HepG2 (cell line): ENCODE results near the gene POU2AF3. TPM values are rescaled to one million over a fixed set of nuclear protein-coding genes. Genes with fewer than 3 reads are reported as not detected.
A peak's percentile ranks its signal among the peaks of the same experiment; 100 is the strongest.

Experiments used
- ATAC-seq: fragments of 200-7000 bp; cut with Tn5 transposase; 3 replicates; pipeline ENCODE4 v1.9.1; 2020; ENCODE audit warnings: mild to moderate bottlenecking, moderate library complexity
- BruUV-seq: library from RNA; stranded (reverse); fragments of 400-500 nt; replicated peaks from 2 replicates; lab custom pipeline; 2021; lab: Mats Ljungman, UMichigan
- CTCF ChIA-PET: fragments of 300-600 bp; formaldehyde crosslinking; extraction: SDS; loops from one replicate; lab custom pipeline; 2021; ENCODE audit warnings: low total read pairs, inconsistent platforms, low intra/inter-chr PET ratio; lab: Yijun Ruan, JAX
- POLR2A ChIA-PET: fragments of 350-600 bp; sonication (Branson Sonifier 250); formaldehyde crosslinking; loops from one replicate; lab custom pipeline; 2020; ENCODE audit warnings: antibody characterized with exemption, inconsistent platforms; lab: Yijun Ruan, JAX
- DNase-seq: peaks from one replicate; pipeline ENCODE4 v3.0.0-alpha.2; 2015; ENCODE audit warnings: low spot score
- FAIRE-seq: peaks from 3 replicates; lab custom pipeline; 2011; peaks lifted over from hg19 to GRCh38; lab: Jason Lieb, UNC
- H2AFZ ChIP-seq: one replicate; pipeline ENCODE4 v1.6.1; 2011; ENCODE audit warnings: low read length, inconsistent platforms
- H3K27ac ChIP-seq: fragments of 300-600 bp; 3 replicates; pipeline ENCODE4 v1.8.0; 2011; ENCODE audit warnings: mixed run types, mild to moderate bottlenecking, mixed read lengths, low read length, inconsistent platforms; ENCODE audit not compliant: insufficient read depth; ENCODE audit errors: extremely low read length
- H3K27me3 ChIP-seq, 2 experiments: fragments of 200-600 bp in 1 of 2; 2 replicates in 1 of 2; 3 replicates in 1 of 2; pipeline versions ENCODE4 v1.6.0 to v1.8.0; 2011; ENCODE audit warnings: low read length in 2 of 2, mild to moderate bottlenecking in 2 of 2, moderate library complexity in 2 of 2, inconsistent platforms in 1 of 2; ENCODE audit not compliant: insufficient read depth in 2 of 2, control insufficient read depth in 1 of 2
- H3K36me3 ChIP-seq, 2 experiments: fragments of 200-600 bp in 1 of 2; replicated peaks in 1 of 2; 2 replicates in 1 of 2; 3 replicates in 1 of 2; pipeline versions ENCODE4 v1.5.1 to v1.8.0; 2011; ENCODE audit warnings: low read length in 2 of 2, inconsistent platforms in 1 of 2; ENCODE audit not compliant: insufficient read depth in 2 of 2, control insufficient read depth in 1 of 2
- H3K4me1 ChIP-seq: 2 replicates; pipeline ENCODE4 v1.5.1; 2012; ENCODE audit warnings: low read length, inconsistent platforms; ENCODE audit not compliant: insufficient read depth
- H3K4me2 ChIP-seq: 2 replicates; pipeline ENCODE4 v1.6.0; 2011; ENCODE audit warnings: low read depth, low read length, inconsistent platforms
- H3K4me3 ChIP-seq, 3 experiments: fragments of 200-600 bp in 1 of 3; sonication (generic), shearing (Covaris generic) in 1 of 3; replicated peaks in 1 of 3; 2 replicates each; pipeline ENCODE4 v1.5.1; 2011 to 2016; ENCODE audit warnings: low read length in 3 of 3, inconsistent platforms in 2 of 3, low read depth in 2 of 3, mild to moderate bottlenecking in 2 of 3, control low read depth in 1 of 3, mixed read lengths in 1 of 3; ENCODE audit not compliant: insufficient read depth in 1 of 3
- H3K79me2 ChIP-seq: one replicate; pipeline ENCODE4 v1.6.1; 2011; ENCODE audit warnings: low read length, inconsistent platforms; ENCODE audit not compliant: insufficient read depth
- H3K9ac ChIP-seq: 2 replicates; pipeline ENCODE4 v1.6.0; 2011; ENCODE audit warnings: mild to moderate bottlenecking, low read depth, low read length, inconsistent platforms; ENCODE audit not compliant: insufficient read depth
- H3K9me3 ChIP-seq: 2 replicates; pipeline ENCODE4 v1.5.1; 2012; ENCODE audit warnings: mild to moderate bottlenecking, low read length
- H4K20me1 ChIP-seq: 2 replicates; pipeline ENCODE4 v1.6.0; 2011; ENCODE audit warnings: inconsistent platforms, mild to moderate bottlenecking, low read length, moderate library complexity; ENCODE audit not compliant: insufficient read depth
- BORCS8-MEF2B ChIP-seq: sonication (generic); formaldehyde crosslinking; IDR thresholded peaks from 2 replicates; pipeline ENCODE4 v1.8.0; 2022; ENCODE audit warnings: mild to moderate bottlenecking, missing genetic modification reagents
- CCAR2 ChIP-seq: fragments of 200-400 bp; formaldehyde crosslinking; optimal IDR thresholded peaks from 2 replicates; pipeline ENCODE3; 2018; ENCODE audit warnings: low read depth, mild to moderate bottlenecking, low read length, moderate library complexity
- HNRNPK ChIP-seq: fragments of 200-400 bp; formaldehyde crosslinking; IDR thresholded peaks from 2 replicates; pipeline ENCODE4 v1.6.1; 2018; ENCODE audit warnings: low read length, low read depth, moderate library complexity, mild to moderate bottlenecking; ENCODE audit not compliant: poor library complexity, severe bottlenecking
- KAT2B ChIP-seq: fragments of 150-350 bp; IDR thresholded peaks from 2 replicates; pipeline ENCODE4 v1.6.1; 2014; ENCODE audit warnings: low read depth, low read length, borderline replicate concordance
- RBFOX2 ChIP-seq: fragments of 200-400 bp; formaldehyde crosslinking; IDR thresholded peaks from 2 replicates; pipeline ENCODE4 v1.6.1; 2017; ENCODE audit warnings: low read depth, mild to moderate bottlenecking, low read length
- SPEN ChIP-seq: sonication (generic); formaldehyde crosslinking; IDR thresholded peaks from 2 replicates; pipeline ENCODE4 v1.5.1; 2020; ENCODE audit warnings: low read depth, mild to moderate bottlenecking, missing genetic modification reagents
- ZMYM2 ChIP-seq: sonication (generic); formaldehyde crosslinking; IDR thresholded peaks from 2 replicates; pipeline ENCODE4 v1.8.0; 2022; ENCODE audit warnings: mild to moderate bottlenecking, missing genetic modification reagents
- ZNF224 ChIP-seq: sonication (generic); formaldehyde crosslinking; IDR thresholded peaks from 2 replicates; pipeline ENCODE4 v1.5.0; 2020; ENCODE audit warnings: mild to moderate bottlenecking, missing genetic modification reagents
- ZNF276 ChIP-seq: sonication (generic); formaldehyde crosslinking; IDR thresholded peaks from 2 replicates; pipeline ENCODE4 v1.4.0; 2020; ENCODE audit warnings: mild to moderate bottlenecking, low read depth, missing genetic modification reagents
- ZNF326 ChIP-seq: sonication (generic); formaldehyde crosslinking; IDR thresholded peaks from 2 replicates; pipeline ENCODE4 v1.4.0; 2020; ENCODE audit warnings: missing genetic modification reagents, borderline replicate concordance
- ZNF569 ChIP-seq: sonication (generic); formaldehyde crosslinking; IDR thresholded peaks from 2 replicates; pipeline ENCODE4 v1.5.0; 2020; ENCODE audit warnings: mild to moderate bottlenecking, missing genetic modification reagents, moderate library complexity, borderline replicate concordance
- ZNF572 ChIP-seq: sonication (generic); formaldehyde crosslinking; IDR thresholded peaks from 2 replicates; pipeline ENCODE4 v1.5.1; 2020; ENCODE audit warnings: mild to moderate bottlenecking, missing genetic modification reagents
- ZNF75D ChIP-seq: sonication (generic); formaldehyde crosslinking; IDR thresholded peaks from 2 replicates; pipeline ENCODE4 v1.8.1; 2023; ENCODE audit warnings: missing genetic modification reagents, mild to moderate bottlenecking, borderline replicate concordance
- ZSCAN20 ChIP-seq: sonication (generic); formaldehyde crosslinking; IDR thresholded peaks from 2 replicates; pipeline ENCODE4 v1.4.0; 2020; ENCODE audit warnings: missing genetic modification reagents, mild to moderate bottlenecking, borderline replicate concordance
- ZSCAN21 ChIP-seq: sonication (generic); formaldehyde crosslinking; IDR thresholded peaks from 2 replicates; pipeline ENCODE4 v1.8.0; 2022; ENCODE audit warnings: mild to moderate bottlenecking, missing genetic modification reagents, moderate library complexity, borderline replicate concordance
- WGBS: methylation state at CpG from one replicate; pipeline ENCODE4 v1.1.6; 2017; ENCODE audit warnings: low lambda C conversion rate; 5-methylcytosine and 5-hydroxymethylcytosine counted together
- in situ Hi-C: cut with HindIII; loops from 2 replicates; pipeline ENCODE4 v1.10.0; 2017; ENCODE audit warnings: low pct_unique_long_range_greater_than_20kb; ENCODE audit not compliant: extremely low pct_ligation_motif_present
- intact Hi-C: fragments of 100-400 bp; cut with micrococcal nuclease; formaldehyde crosslinking; loops from one replicate; pipeline ENCODE4 v1.10.0; 2022; ENCODE audit not compliant: unreplicated experiment
- polyA plus RNA-seq, 8 experiments: library from polyadenylated mRNA; depleted of rRNA in 3 of 8; stranded (reverse) in 7 of 8; unstranded in 1 of 8; fragments of >200 nt; fragmentation: Illumina TruSeq in 4 of 8; extraction: Trizol in 4 of 8; gene quantifications; 2 replicates each; pipeline versions ENCODE4 v1.2.1 to v1.2.3, GENCODE V29; 2011 to 2016; ENCODE audit warnings: low read depth in 4 of 8, missing spikeins in 1 of 8, mixed read lengths in 1 of 8; ENCODE audit not compliant: insufficient read depth in 1 of 8
- total RNA-seq, 5 experiments: library from RNA; depleted of rRNA; stranded (reverse); fragments of >200 nt; fragmentation: Illumina TruSeq; extraction: Trizol; gene quantifications; 2 replicates each; pipeline ENCODE4 v1.2.3, GENCODE V29; 2016; ENCODE audit warnings: low read depth in 1 of 5
- TF ChIP-seq, protein P1 (sequence below): sonication (generic); formaldehyde crosslinking; IDR thresholded peaks from 2 replicates; pipeline ENCODE4 v1.5.0; 2020; ENCODE audit warnings: missing genetic modification reagents, mild to moderate bottlenecking, borderline replicate concordance
- TF ChIP-seq, protein P2 (sequence below): sonication (generic); formaldehyde crosslinking; IDR thresholded peaks from 2 replicates; pipeline ENCODE4 v1.5.0; 2020; ENCODE audit warnings: missing genetic modification reagents
- TF ChIP-seq, protein P3 (sequence below): sonication (generic); formaldehyde crosslinking; IDR thresholded peaks from 2 replicates; pipeline ENCODE4 v1.4.0; 2020; ENCODE audit warnings: missing genetic modification reagents

POU2AF3 gene
- total and polyA plus RNA-seq, 2 of the 13 experiments (the other 11 are each of a cell fraction or from before 2014, with no cell fraction given), result 7.8 to 71.2 TPM

DNA sequence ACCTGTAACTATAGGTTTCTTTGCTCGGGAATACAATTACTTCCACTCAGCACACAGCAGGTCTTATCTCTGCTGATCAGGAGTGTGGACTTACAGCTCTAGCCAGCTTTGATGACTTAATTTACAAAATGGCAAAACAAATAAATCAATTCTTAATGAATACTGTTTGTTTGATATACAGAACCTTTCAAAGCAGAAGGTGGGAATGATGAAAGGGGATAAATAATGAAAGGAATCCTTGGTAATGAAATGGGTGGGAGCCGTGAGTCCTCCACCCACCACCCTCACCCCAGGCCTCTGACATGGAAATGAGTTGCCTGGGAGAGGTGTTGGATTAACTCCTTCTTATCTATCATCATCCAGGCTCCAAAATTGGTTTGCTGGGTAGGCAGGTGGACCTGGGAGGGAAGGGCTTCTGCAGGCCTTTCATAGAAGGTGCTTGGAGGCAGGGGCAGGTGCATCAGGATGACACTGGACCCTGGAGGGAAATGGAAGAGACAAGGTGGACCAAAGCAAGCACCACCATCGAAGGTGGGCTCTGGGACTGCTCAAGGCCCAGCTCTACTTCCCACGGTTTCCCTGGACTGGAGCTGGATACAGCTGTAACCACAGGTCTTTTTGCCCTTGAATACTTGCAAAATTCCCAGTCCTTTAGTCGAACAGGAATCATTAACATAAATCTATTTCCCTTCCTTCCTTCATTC is 57.8 kb downstream of the POU2AF3 start:
- Histone ChIP-seq H3K9me3 (no peaks in the 10 kb centered on the region), H4K20me1 (no peaks in the 10 kb centered on the region), H3K4me1 (peaks cover 100% of the 10 kb centered on the region), H3K27me3 (no peaks in the 10 kb centered on the region), H3K9ac (no peak overlapping the region; the same call in 1 of the 2 replicates), H3K36me3 (no peaks in the 10 kb centered on the region), H3K4me2 (peak overlapping the region; percentile 6; the same call in 1 of the 2 replicates), H2AFZ (no peak overlapping the region), H3K27ac (peak overlapping the region; percentile 31), H3K79me2 (no peaks in the 10 kb centered on the region), H3K4me3 (no peak overlapping the region)
- BruUV-seq, result no TSS peak
- 58% methylated on average over 5 of the region's 5 CpGs for WGBS
- intact Hi-C loops (no loop called here), in situ Hi-C loops (loop anchor here (5.0 kb wide), 1 partner anchor 59 kb away; the partner anchor contains the start of gene POU2AF3)
- FAIRE-seq (no peak), ATAC-seq (no peak), DNase-seq (peak; percentile 30)
- POLR2A ChIA-PET, result interaction anchor here (1.8 to 12.2 kb wide), 2 partner anchors 22 to 57 kb away, joined by 6 to 197 read pairs; no protein-coding TSS in a partner anchor
- CTCF ChIA-PET, result no interaction called here
- TF ChIP-seq CCAR2 (no peak), ZNF326 (CRISPR knock-in tag) (no peak), ZNF224 (CRISPR knock-in tag) (no peak), BORCS8-MEF2B (no peak), ZMYM2 (CRISPR knock-in tag) (no peak), ZSCAN21 (CRISPR knock-in tag) (no peak), KAT2B (no peak), ZNF75D (no peak), HNRNPK (no peak), ZSCAN20 (CRISPR knock-in tag) (no peak), ZNF572 (CRISPR knock-in tag) (no peak), SPEN (CRISPR knock-in tag) (no peak), ZNF569 (CRISPR knock-in tag) (no peak), RBFOX2 (no peak), ZNF276 (CRISPR knock-in tag) (no peak)
- TF ChIP-seq, protein P1, sequence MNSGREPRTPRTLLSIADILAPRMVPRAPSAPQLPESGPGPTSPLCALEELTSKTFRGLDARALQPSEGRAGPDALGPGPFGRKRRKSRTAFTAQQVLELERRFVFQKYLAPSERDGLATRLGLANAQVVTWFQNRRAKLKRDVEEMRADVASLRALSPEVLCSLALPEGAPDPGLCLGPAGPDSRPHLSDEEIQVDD (CRISPR knock-in tag), result no peak
- TF ChIP-seq, protein P2, sequence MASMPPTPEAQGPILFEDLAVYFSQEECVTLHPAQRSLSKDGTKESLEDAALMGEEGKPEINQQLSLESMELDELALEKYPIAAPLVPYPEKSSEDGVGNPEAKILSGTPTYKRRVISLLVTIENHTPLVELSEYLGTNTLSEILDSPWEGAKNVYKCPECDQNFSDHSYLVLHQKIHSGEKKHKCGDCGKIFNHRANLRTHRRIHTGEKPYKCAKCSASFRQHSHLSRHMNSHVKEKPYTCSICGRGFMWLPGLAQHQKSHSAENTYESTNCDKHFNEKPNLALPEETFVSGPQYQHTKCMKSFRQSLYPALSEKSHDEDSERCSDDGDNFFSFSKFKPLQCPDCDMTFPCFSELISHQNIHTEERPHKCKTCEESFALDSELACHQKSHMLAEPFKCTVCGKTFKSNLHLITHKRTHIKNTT (CRISPR knock-in tag), result no peak
- TF ChIP-seq, protein P3, sequence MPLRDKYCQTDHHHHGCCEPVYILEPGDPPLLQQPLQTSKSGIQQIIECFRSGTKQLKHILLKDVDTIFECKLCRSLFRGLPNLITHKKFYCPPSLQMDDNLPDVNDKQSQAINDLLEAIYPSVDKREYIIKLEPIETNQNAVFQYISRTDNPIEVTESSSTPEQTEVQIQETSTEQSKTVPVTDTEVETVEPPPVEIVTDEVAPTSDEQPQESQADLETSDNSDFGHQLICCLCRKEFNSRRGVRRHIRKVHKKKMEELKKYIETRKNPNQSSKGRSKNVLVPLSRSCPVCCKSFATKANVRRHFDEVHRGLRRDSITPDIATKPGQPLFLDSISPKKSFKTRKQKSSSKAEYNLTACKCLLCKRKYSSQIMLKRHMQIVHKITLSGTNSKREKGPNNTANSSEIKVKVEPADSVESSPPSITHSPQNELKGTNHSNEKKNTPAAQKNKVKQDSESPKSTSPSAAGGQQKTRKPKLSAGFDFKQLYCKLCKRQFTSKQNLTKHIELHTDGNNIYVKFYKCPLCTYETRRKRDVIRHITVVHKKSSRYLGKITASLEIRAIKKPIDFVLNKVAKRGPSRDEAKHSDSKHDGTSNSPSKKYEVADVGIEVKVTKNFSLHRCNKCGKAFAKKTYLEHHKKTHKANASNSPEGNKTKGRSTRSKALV (CRISPR knock-in tag), result no peak
